Breast epithelium (tissue), 3 donors: ENCODE data around the gene MAP4K4.

ENCODE experiments used
- CTCF ChIP-seq, 3 donors: fragments of 450-650 bp; IDR thresholded peaks; one replicate each; pipeline ENCODE4 v1.5.1; 2016 to 2017; ENCODE audit warnings: antibody characterized with exemption in 3 of 3, mild to moderate bottlenecking in 3 of 3, moderate library complexity in 3 of 3
- POLR2A ChIP-seq: fragments of 450-650 bp; IDR thresholded peaks from one replicate; pipeline ENCODE4 v1.6.1; 2016; ENCODE audit warnings: antibody characterized with exemption, mild to moderate bottlenecking, moderate library complexity
- POLR2AphosphoS5 ChIP-seq, 3 donors: sonication (generic); formaldehyde crosslinking; IDR thresholded peaks; one replicate each; pipeline ENCODE4 v1.6.1; 2017; ENCODE audit warnings: antibody characterized with exemption in 3 of 3

GRCh38 chr2:101892377-101892776, 194.9 kb downstream of the MAP4K4 start:
- TF ChIP-seq POLR2A (no peak), CTCF (IDR thresholded peaks at IDR 0.05) (no peak), POLR2AphosphoS5 (IDR thresholded peaks at IDR 0.05) (no peak)
